ENCODE data around the gene HPCAL4. TPM values are rescaled to one million over a fixed set of nuclear protein-coding genes. Genes with fewer than 3 reads are reported as not detected.

The HPCAL4 gene
- total RNA-seq, 4 donors from 2014 or later, result not detected

GRCh38 chr1:39632682-39633417 is 58.4 kb downstream of the HPCAL4 start:
- WGBS, 2 donors, result 20 to 25% methylated on average over 35 to 61 of the region's 61 CpGs
- Histone ChIP-seq H3K9me3 (no peaks in the 10 kb centered on the region), H3K4me1 (peaks cover 0 to 37% (median 0%) of the 10 kb centered on the region in 4 donors), H3K27ac (peak overlapping the region; percentile 4 to 80 (median 44)), H3K36me3 (peaks cover 0 to 26% (median 0%) of the 10 kb centered on the region in 3 donors), H3K27me3 (peaks cover 0 to 10% of the 10 kb centered on the region in 2 donors), H3K4me3 (peak overlapping the region in 1 of 4 donors; percentile 41)
- DNase-seq (ENCODE audit: low spot score in 2 of 2), result peak in 1 of 2 donors; percentile 56
- TF ChIP-seq CTCF (IDR thresholded peaks at IDR 0.05), result no peak
- peak in 1 of 2 donors; percentile 28 for TF ChIP-seq POLR2A (IDR thresholded peaks at IDR 0.05)

- Histone ChIP-seq H3K36me3 (peaks cover 0 to 28% (median 0%) of the 10 kb centered on the region in 3 donors), H3K27me3 (peaks cover 0 to 10% of the 10 kb centered on the region in 2 donors), H3K4me3 (peak overlapping the region in 1 of 4 donors; percentile 41), H3K4me1 (peaks cover 0 to 37% (median 0%) of the 10 kb centered on the region in 4 donors), H3K9me3 (no peaks in the 10 kb centered on the region), H3K27ac (peak overlapping the region in 1 of 4 donors; percentile 80)
- DNase-seq (ENCODE audit: low spot score in 2 of 2), result no peak
- 52 to 64% methylated on average over 5 of the region's 5 CpGs for WGBS, 2 donors
- TF ChIP-seq CTCF (IDR thresholded peaks at IDR 0.05), result no peak
- no peak for TF ChIP-seq EP300 (IDR thresholded peaks at IDR 0.05)
- TF ChIP-seq POLR2A (IDR thresholded peaks at IDR 0.05), result no peak
Observed at GRCh38 chr1:39632323-39632681, 58.9 kb downstream of the HPCAL4 start.

- no peak for DNase-seq (ENCODE audit: low spot score in 2 of 2)
- Histone ChIP-seq H3K27ac (no peak overlapping the region), H3K9me3 (no peaks in the 10 kb centered on the region), H3K36me3 (peaks cover 0 to 34% (median 0%) of the 10 kb centered on the region in 3 donors), H3K4me1 (peaks cover 0 to 34% (median 0%) of the 10 kb centered on the region in 4 donors), H3K27me3 (peaks cover 0 to 10% of the 10 kb centered on the region in 2 donors), H3K4me3 (no peak overlapping the region)
- TF ChIP-seq CTCF (IDR thresholded peaks at IDR 0.05) (no peak), POLR2A (IDR thresholded peaks at IDR 0.05) (no peak), EP300 (IDR thresholded peaks at IDR 0.05) (no peak)
- WGBS, 2 donors, result 82 to 86% methylated on average over 16 of the region's 16 CpGs
Observed at GRCh38 chr1:39631361-39632322, 59.6 kb downstream of the HPCAL4 start.

GRCh38 chr1:39628807-39629350 is 62.4 kb downstream of the HPCAL4 start:
- Histone ChIP-seq H3K27ac (no peak overlapping the region), H3K27me3 (peaks cover 0 to 2% of the 10 kb centered on the region in 2 donors), H3K4me3 (no peak overlapping the region), H3K4me1 (peaks cover 0 to 21% (median 0%) of the 10 kb centered on the region in 4 donors), H3K36me3 (peaks cover 0 to 38% (median 0%) of the 10 kb centered on the region in 3 donors), H3K9me3 (no peaks in the 10 kb centered on the region)
- no peak for TF ChIP-seq EP300 (IDR thresholded peaks at IDR 0.05)
- no peak for TF ChIP-seq CTCF (IDR thresholded peaks at IDR 0.05)
- TF ChIP-seq POLR2A (IDR thresholded peaks at IDR 0.05), result no peak
- 94 to 97% methylated on average over 11 of the region's 11 CpGs for WGBS, 2 donors
- DNase-seq (ENCODE audit: low spot score in 2 of 2), result no peak

Small RNA genes lying within 50 kb of the gene (small RNA-seq; reads per million reads assigned to genes)
- not detected for gene RNU7-121P

Other genes with a start within 250 kb of the HPCAL4 start
- 1 to 10 TPM; 2.7 to 9.6 (median 7.0) TPM for gene BMP8A, start 199.8 kb downstream of the HPCAL4 start, total RNA-seq
- gene PABPC4, start 114.6 kb downstream of the HPCAL4 start, total RNA-seq, result 100 to 1,000 TPM; 121 to 178 (median 135) TPM
- gene HEYL, start 51.8 kb downstream of the HPCAL4 start, total RNA-seq, result 10 to 100 TPM; 11.4 to 19.2 (median 14.3) TPM
- gene NT5C1A, start 19.3 kb downstream of the HPCAL4 start, total RNA-seq, result 1 to 10 TPM in 1 of 4 donors, not detected in 3; 2.2 TPM
- gene PPIE, start 47.4 kb upstream of the HPCAL4 start, total RNA-seq, result 10 to 100 TPM; 34.8 to 42.3 (median 37.0) TPM
- 10 to 100 TPM in 1 of 4 donors, 1 to 10 TPM in 3; 4.5 to 22.2 (median 8.4) TPM for gene OXCT2, start 79.9 kb upstream of the HPCAL4 start, total RNA-seq
- 10 to 100 TPM; 13.6 to 33.9 (median 29.5) TPM for gene BMP8B, start 97.4 kb upstream of the HPCAL4 start, total RNA-seq
- 10 to 100 TPM; 17.4 to 29.8 (median 27.4) TPM for gene TRIT1, start 192.1 kb upstream of the HPCAL4 start, total RNA-seq
- 1 to 10 TPM in 1 of 4 donors, under 1 TPM in 3; 0.30 to 1.8 (median 0.86) TPM for gene MYCL, start 210.5 kb upstream of the HPCAL4 start, total RNA-seq

All from tibial nerve (tissue), 4 donors.